ENCODE measurements around the gene SSX3. TPM values are rescaled to one million over a fixed set of nuclear protein-coding genes. Genes with fewer than 3 reads are reported as not detected.
"Not testable (repeated sequence)": the region's sequence is repeated elsewhere in the genome, so short reads cannot be mapped to it uniquely, and the experiment has no call there.

The SSX3 gene
- total and polyA plus RNA-seq, 9 of the 15 experiments (the other 6 are each of a cell fraction or from before 2014, with no cell fraction given) = 3.5 to 100 (median 55.2) TPM

GRCh38 chrX:48313996-48314395 is 42.5 kb downstream of the SSX3 start:
- FAIRE-seq = not testable (repeated sequence)

GRCh38 chrX:48306175-48306574 is 50.3 kb downstream of the SSX3 start:
- Histone ChIP-seq H3K27me3 (ENCODE audit: control insufficient read depth in 2 of 2, insufficient read depth in 2 of 2, low read length in 2 of 2) (no peaks in the 10 kb centered on the region; a peak in 1 of 5 replicates), H3K79me2 (ENCODE audit: control insufficient read depth, insufficient read depth, low read length) (no peaks in the 10 kb centered on the region), H2AFZ (ENCODE audit: low read depth, low read length) (no peak overlapping the region), H3K9me3 (replicated peaks; ENCODE audit: control insufficient read depth, insufficient read depth, low read depth, low read length) (no peaks in the 10 kb centered on the region), H3K4me3 (no peak overlapping the region), H3K9ac (ENCODE audit: insufficient read depth in 1 of 2, low read depth in 2 of 2, low read length in 2 of 2) (no peak overlapping the region), H3K4me1 (replicated peaks in 1 of 2; ENCODE audit: control insufficient read depth in 2 of 2, insufficient read depth in 2 of 2, low read length in 2 of 2) (no peaks in the 10 kb centered on the region; a peak in 1 of 5 replicates), H3K9me1 (ENCODE audit: control insufficient read depth, insufficient read depth, low read length) (no peaks in the 10 kb centered on the region), H3K36me3 (ENCODE audit: control insufficient read depth, insufficient read depth, low read length) (no peaks in the 10 kb centered on the region), H3K27ac (ENCODE audit: extremely low read depth, low read depth, low read length) (no peak overlapping the region), H4K20me1 (replicated peaks; ENCODE audit: control insufficient read depth, insufficient read depth, low read length) (no peaks in the 10 kb centered on the region), H3K4me2 (ENCODE audit: insufficient read depth, low read length) (no peak overlapping the region)
- ATAC-seq = no peak
- intact Hi-C loops (cut with micrococcal nuclease) (no loop called here), in situ Hi-C loops (cut with MboI) (no loop called here)
- peak; percentile 19 to 46 (median 24) for DNase-seq (ENCODE audit: extremely low read depth in 1 of 4, low spot score in 3 of 4)
- ChIA-PET POLR2A (no interaction called here), CTCF (ENCODE audit: low intra/inter-chr PET ratio) (no interaction called here)
- 20% methylated on average over 8 of the region's 11 CpGs for WGBS (ENCODE audit: insufficient coverage, low coverage, missing lambda C conversion rate)
- BruUV-seq (replicated peaks) = no TSS peak
- FAIRE-seq = no peak
- no peak for TF ChIP-seq ZNF76 (CRISPR knock-in tag; IDR thresholded peaks at IDR 0.05; ENCODE audit: borderline replicate concordance)
- no peak for TF ChIP-seq XRCC5 (IDR thresholded peaks at IDR 0.05; ENCODE audit: low read depth, low read length)
- peak; percentile 92 for TF ChIP-seq CEBPB (tag; IDR thresholded peaks at IDR 0.05)
- peak; percentile 66 for TF ChIP-seq FOS (IDR thresholded peaks at IDR 0.05; ENCODE audit: extremely low read depth, insufficient read length)
- peak; percentile 49 for TF ChIP-seq RBM25 (IDR thresholded peaks at IDR 0.05; ENCODE audit: low read depth, low read length, severe bottlenecking)
- TF ChIP-seq NFE2 (IDR thresholded peaks at IDR 0.05; ENCODE audit: low read depth) = peak; percentile 48; the same call in 1 of the 2 replicates
- TF ChIP-seq PKNOX1 (IDR thresholded peaks at IDR 0.05) = peak; percentile 43; the same call in 1 of the 2 replicates
- TF ChIP-seq, protein P1, sequence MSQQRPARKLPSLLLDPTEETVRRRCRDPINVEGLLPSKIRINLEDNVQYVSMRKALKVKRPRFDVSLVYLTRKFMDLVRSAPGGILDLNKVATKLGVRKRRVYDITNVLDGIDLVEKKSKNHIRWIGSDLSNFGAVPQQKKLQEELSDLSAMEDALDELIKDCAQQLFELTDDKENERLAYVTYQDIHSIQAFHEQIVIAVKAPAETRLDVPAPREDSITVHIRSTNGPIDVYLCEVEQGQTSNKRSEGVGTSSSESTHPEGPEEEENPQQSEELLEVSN (IDR thresholded peaks at IDR 0.05; ENCODE audit: borderline replicate concordance in 1 of 2, extremely low read depth in 1 of 2, insufficient read depth in 1 of 2, insufficient read length in 1 of 2, low read depth in 1 of 2, low read length in 1 of 2, poor library complexity in 1 of 2, severe bottlenecking in 1 of 2) = peak in 1 of 2 experiments; percentile 26
- no peak for TF ChIP-seq ZNF212 (CRISPR knock-in tag; IDR thresholded peaks at IDR 0.05)
- no peak for TF ChIP-seq CEBPG (CRISPR knock-in tag; IDR thresholded peaks at IDR 0.05)
- TF ChIP-seq CEBPG (tag; conservative IDR thresholded peaks at IDR 0.05 in 1 of 2, IDR thresholded peaks at IDR 0.05 in 1 of 2) = peak in 1 of 2 experiments; percentile 73; a peak in 2 of 4 replicates
- no peak for TF ChIP-seq CBX1 (IDR thresholded peaks at IDR 0.05; ENCODE audit: low read depth)
- TF ChIP-seq NFYB (IDR thresholded peaks at IDR 0.05; ENCODE audit: extremely low read depth, insufficient read length) = peak; percentile 71

More at GRCh38 chrX:48313996-48314395, 42.5 kb downstream of the SSX3 start:
- H3K4me3 ChIP-seq; DNase-seq (ENCODE audit: extremely low read depth in 1 of 4, low spot score in 3 of 4); CTCF ChIA-PET (ENCODE audit: low intra/inter-chr PET ratio); H3K27me3 ChIP-seq (ENCODE audit: control insufficient read depth in 2 of 2, insufficient read depth in 2 of 2, low read length in 2 of 2); POLR2A ChIA-PET; in situ Hi-C loops (cut with MboI); H3K27ac ChIP-seq (ENCODE audit: extremely low read depth, low read depth, low read length); ATAC-seq; BruUV-seq (replicated peaks); H3K9me1 ChIP-seq (ENCODE audit: control insufficient read depth, insufficient read depth, low read length); H3K4me1 ChIP-seq (replicated peaks in 1 of 2; ENCODE audit: control insufficient read depth in 2 of 2, insufficient read depth in 2 of 2, low read length in 2 of 2); H3K79me2 ChIP-seq (ENCODE audit: control insufficient read depth, insufficient read depth, low read length); H3K9me3 ChIP-seq (replicated peaks; ENCODE audit: control insufficient read depth, insufficient read depth, low read depth, low read length); H4K20me1 ChIP-seq (replicated peaks; ENCODE audit: control insufficient read depth, insufficient read depth, low read length); H3K9ac ChIP-seq (ENCODE audit: insufficient read depth in 1 of 2, low read depth in 2 of 2, low read length in 2 of 2); intact Hi-C loops (cut with micrococcal nuclease); H3K36me3 ChIP-seq (ENCODE audit: control insufficient read depth, insufficient read depth, low read length); H3K4me2 ChIP-seq (ENCODE audit: insufficient read depth, low read length); H2AFZ ChIP-seq (ENCODE audit: low read depth, low read length): not testable (repeated sequence)
- WGBS (ENCODE audit: insufficient coverage, low coverage, missing lambda C conversion rate) = 15% methylated on average over 2 of the region's 2 CpGs
- peak; percentile 67 for TF ChIP-seq ZNF316 (IDR thresholded peaks at IDR 0.05)
- 0 out of 2 replicates have a peak, but pooled peaks have one; percentile 7 for TF ChIP-seq MAFF (IDR thresholded peaks at IDR 0.05; ENCODE audit: low read length)
- TF ChIP-seq MAFK (IDR thresholded peaks at IDR 0.05; ENCODE audit: low read length) = 0 out of 2 replicates have a peak, but pooled peaks have one; percentile 25
- TF ChIP-seq MAFG (tag; conservative IDR thresholded peaks at IDR 0.05) = peak; percentile 50; the same call in 1 of the 2 replicates
- TF ChIP-seq C11orf30 (IDR thresholded peaks at IDR 0.05; ENCODE audit: low read depth) = peak; percentile 65; the same call in 1 of the 2 replicates

Measured in K562 (cell line).